CD4-positive, alpha-beta T cell treated with Interleukin-4 for 4 hours (primary cell): Measurements from ENCODE around the gene CSRNP2.
A peak's percentile ranks its signal among the peaks of the same experiment; 100 is the strongest.
"Not testable (repeated sequence)": the region's sequence is repeated elsewhere in the genome, so short reads cannot be mapped to it uniquely, and the experiment has no call there.

Source experiments
- DNase-seq: peaks from one replicate; pipeline ENCODE4 v3.0.0-alpha.2; 2020

Gene CSRNP2

DNA sequence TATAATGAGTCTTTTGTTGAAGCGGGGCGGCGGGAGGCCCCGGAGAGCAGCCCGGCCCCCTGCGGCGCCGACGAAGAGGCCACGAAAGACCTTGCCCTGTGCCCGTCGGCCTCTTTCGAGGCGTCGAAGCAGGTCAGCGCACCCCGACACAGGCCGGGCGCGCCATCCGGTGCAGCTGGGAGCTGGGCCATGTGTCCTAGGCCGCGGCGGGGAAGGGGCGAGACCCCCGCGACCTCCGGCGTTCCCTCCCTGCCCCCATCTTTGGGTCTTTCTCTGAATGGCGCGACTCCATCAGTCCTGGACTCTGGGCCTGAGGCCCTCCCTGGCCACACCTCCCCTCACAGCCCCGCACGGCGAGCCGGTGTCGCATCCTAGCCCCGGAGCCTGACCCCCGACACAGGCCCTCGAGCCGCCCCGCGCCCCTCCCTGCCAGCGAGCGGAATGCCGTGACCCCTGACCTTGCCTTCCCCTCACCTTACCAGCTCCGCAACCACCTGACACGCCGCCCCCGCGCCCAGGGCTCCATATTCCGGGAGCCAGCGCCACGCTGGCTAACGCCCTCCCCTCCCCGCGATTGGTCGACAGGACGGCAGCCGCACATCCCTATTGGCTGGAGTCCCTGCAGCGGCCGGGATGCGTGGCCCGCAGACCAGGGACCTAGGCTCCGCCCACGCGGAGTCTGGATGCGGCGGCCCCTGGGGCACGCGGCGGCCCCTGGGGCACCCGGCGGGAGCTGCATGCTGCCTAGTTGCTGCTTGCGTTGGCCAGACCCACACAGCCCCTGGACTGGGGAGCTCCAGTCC lies 57.4 kb downstream of the CSRNP2 start, which contains the start of gene SLC11A2:
TSS of gene SLC11A2 (minus strand) at position 549 of the 803 bp plus-strand sequence. CDS start 15,656 bp downstream, outside the sequence.
- DNase-seq: peak; percentile 91

- DNase-seq: no peak
Measured at GRCh38 chr12:51025338-51025835, 58.0 kb downstream of the CSRNP2 start.

GRCh38 chr12:51023625-51024382 lies 59.6 kb downstream of the CSRNP2 start:
- DNase-seq: no peak

- no peak for DNase-seq
Measured at GRCh38 chr12:51021694-51022093, 61.7 kb downstream of the CSRNP2 start.

GRCh38 chr12:51020448-51021182 lies 62.8 kb downstream of the CSRNP2 start:
- no peak for DNase-seq

GRCh38 chr12:51019927-51020326 lies 63.5 kb downstream of the CSRNP2 start:
- DNase-seq: no peak

- DNase-seq: no peak
Measured at GRCh38 chr12:51018956-51019355, 64.4 kb downstream of the CSRNP2 start.

DNA sequence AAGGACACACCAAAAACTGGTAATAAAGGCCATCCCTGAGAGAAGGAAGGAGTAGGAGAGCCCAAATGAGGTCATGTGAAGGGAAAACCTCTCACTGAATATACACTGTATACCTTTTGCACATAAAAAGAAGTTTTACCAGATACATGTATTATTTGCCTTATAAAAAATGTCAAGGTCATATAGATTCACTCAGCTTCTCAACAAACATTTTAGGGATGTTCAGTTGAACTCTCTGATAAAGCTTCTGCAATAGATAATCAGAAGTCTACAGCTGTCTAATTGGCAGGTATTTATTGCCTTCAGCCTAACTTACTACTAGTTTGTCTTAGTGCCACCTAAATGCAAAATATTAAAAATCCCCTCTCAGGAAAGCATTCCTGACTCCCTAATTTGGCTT lies 65.9 kb downstream of the CSRNP2 start:
- no peak for DNase-seq

DNA sequence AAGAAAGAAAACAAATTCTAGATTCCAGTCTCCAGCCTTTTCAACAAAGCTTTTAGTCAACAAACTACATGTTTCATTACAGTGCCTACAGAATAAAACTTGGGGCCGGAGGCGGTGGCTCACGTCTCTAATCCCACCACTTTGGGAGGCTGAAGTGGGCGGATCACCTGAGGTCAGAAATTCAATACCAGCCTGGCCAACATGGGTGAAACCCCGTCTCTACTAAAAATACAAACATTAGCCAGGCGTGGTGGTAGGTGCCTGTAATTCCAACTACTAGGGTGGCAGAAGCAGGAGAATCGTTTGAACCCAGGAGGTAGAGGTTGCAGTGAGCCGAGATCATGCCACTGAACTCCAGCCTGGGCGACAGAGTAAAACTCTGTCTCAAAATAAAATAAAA lies 68.9 kb downstream of the CSRNP2 start:
- not testable (repeated sequence) for DNase-seq

GRCh38 chr12:51013441-51013840 lies 70.0 kb downstream of the CSRNP2 start:
- no peak for DNase-seq

- DNase-seq: no peak
Measured at GRCh38 chr12:51012570-51013236, 70.7 kb downstream of the CSRNP2 start.

DNA sequence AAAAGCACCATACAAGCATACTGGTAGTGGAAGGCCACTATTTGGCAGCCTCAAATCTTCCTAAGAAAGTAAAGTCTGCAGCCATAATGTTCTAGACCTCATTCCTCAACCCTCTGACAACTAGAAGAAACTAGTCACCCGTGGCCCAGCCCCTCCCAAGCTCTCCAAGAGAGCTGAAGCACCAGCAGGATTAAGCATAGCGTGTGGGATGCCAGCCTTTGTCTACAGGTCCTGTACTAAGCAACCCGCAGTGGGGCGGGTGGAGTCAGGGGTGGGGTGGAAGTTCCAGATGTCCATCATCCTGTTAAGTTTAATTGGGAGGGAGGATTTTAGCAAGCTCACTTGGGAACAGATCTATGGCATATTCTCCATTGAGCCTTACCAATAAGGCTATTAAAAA lies 71.4 kb downstream of the CSRNP2 start:
- DNase-seq: no peak
